ENCODE results near the gene ENTPD1.
"Not testable (repeated sequence)": the region's sequence is repeated elsewhere in the genome, so short reads cannot be mapped to it uniquely, and the experiment has no call there.

The ENTPD1 gene

GRCh38 chr10:95793401-95794045 is 37.6 kb downstream of the ENTPD1 start:
- Histone ChIP-seq H3K9me3 (no peaks in the 10 kb centered on the region), H3K4me1 (no peaks in the 10 kb centered on the region), H3K36me3 (replicated peaks) (no peaks in the 10 kb centered on the region), H3K27me3 (ENCODE audit: low read depth) (no peaks in the 10 kb centered on the region), H3K4me3 (no peak overlapping the region)
- DNase-seq (ENCODE audit: low spot score in 2 of 2) = no peak
- in situ Hi-C loops (cut with MboI; ENCODE audit: low sequenced_read_pairs) = no loop called here

- Histone ChIP-seq H3K27me3 (ENCODE audit: low read depth) (no peaks in the 10 kb centered on the region), H3K4me1 (no peaks in the 10 kb centered on the region), H3K4me3 (no peak overlapping the region), H3K36me3 (replicated peaks) (no peaks in the 10 kb centered on the region), H3K9me3 (no peaks in the 10 kb centered on the region)
- DNase-seq (ENCODE audit: low spot score in 2 of 2) = no peak
- in situ Hi-C loops (cut with MboI; ENCODE audit: low sequenced_read_pairs) = no loop called here
Observed at GRCh38 chr10:95794195-95794594, 38.2 kb downstream of the ENTPD1 start.

GRCh38 chr10:95795602-95796001 is 39.6 kb downstream of the ENTPD1 start:
- in situ Hi-C loops (cut with MboI; ENCODE audit: low sequenced_read_pairs) = no loop called here
- no peaks in the 10 kb centered on the region for H3K9me3 ChIP-seq
- H3K27me3 ChIP-seq (ENCODE audit: low read depth) = no peaks in the 10 kb centered on the region
- no peaks in the 10 kb centered on the region for H3K4me1 ChIP-seq
- DNase-seq (ENCODE audit: low spot score in 2 of 2) = no peak
- no peak overlapping the region for H3K4me3 ChIP-seq
- no peaks in the 10 kb centered on the region for H3K36me3 ChIP-seq (replicated peaks)

- DNase-seq (ENCODE audit: low spot score in 2 of 2) = no peak
- H3K4me3 ChIP-seq = no peak overlapping the region
- in situ Hi-C loops (cut with MboI; ENCODE audit: low sequenced_read_pairs) = no loop called here
- H3K36me3 ChIP-seq (replicated peaks) = no peaks in the 10 kb centered on the region
- no peaks in the 10 kb centered on the region for H3K27me3 ChIP-seq (ENCODE audit: low read depth)
- no peaks in the 10 kb centered on the region for H3K9me3 ChIP-seq
- H3K4me1 ChIP-seq = no peaks in the 10 kb centered on the region
Observed at GRCh38 chr10:95796504-95796903, 40.5 kb downstream of the ENTPD1 start.

- DNase-seq (ENCODE audit: low spot score in 2 of 2) = no peak
- H3K4me1 ChIP-seq = no peaks in the 10 kb centered on the region
- no peaks in the 10 kb centered on the region for H3K9me3 ChIP-seq
- no peaks in the 10 kb centered on the region for H3K27me3 ChIP-seq (ENCODE audit: low read depth)
- in situ Hi-C loops (cut with MboI; ENCODE audit: low sequenced_read_pairs) = no loop called here
- no peaks in the 10 kb centered on the region for H3K36me3 ChIP-seq (replicated peaks)
- H3K4me3 ChIP-seq = no peak overlapping the region
Observed at GRCh38 chr10:95798096-95798855, 42.3 kb downstream of the ENTPD1 start.

- H3K36me3 ChIP-seq (replicated peaks); DNase-seq (ENCODE audit: low spot score in 2 of 2); H3K4me3 ChIP-seq; H3K9me3 ChIP-seq; H3K27me3 ChIP-seq (ENCODE audit: low read depth); in situ Hi-C loops (cut with MboI; ENCODE audit: low sequenced_read_pairs); H3K4me1 ChIP-seq: not testable (repeated sequence)
Observed at GRCh38 chr10:95800286-95800685, 44.3 kb downstream of the ENTPD1 start.

- DNase-seq (ENCODE audit: low spot score in 2 of 2); in situ Hi-C loops (cut with MboI; ENCODE audit: low sequenced_read_pairs); H3K36me3 ChIP-seq (replicated peaks); H3K9me3 ChIP-seq; H3K27me3 ChIP-seq (ENCODE audit: low read depth); H3K4me1 ChIP-seq; H3K4me3 ChIP-seq: not testable (repeated sequence)
Observed at GRCh38 chr10:95806687-95807380, 50.9 kb downstream of the ENTPD1 start.

- H3K4me3 ChIP-seq; DNase-seq (ENCODE audit: low spot score in 2 of 2); in situ Hi-C loops (cut with MboI; ENCODE audit: low sequenced_read_pairs); H3K27me3 ChIP-seq (ENCODE audit: low read depth); H3K9me3 ChIP-seq; H3K4me1 ChIP-seq; H3K36me3 ChIP-seq (replicated peaks): not testable (repeated sequence)
Observed at GRCh38 chr10:95808705-95809308, 52.8 kb downstream of the ENTPD1 start.

GRCh38 chr10:95809370-95810197 is 53.6 kb downstream of the ENTPD1 start:
- Histone ChIP-seq H3K27me3 (ENCODE audit: low read depth) (no peaks in the 10 kb centered on the region), H3K36me3 (replicated peaks) (no peaks in the 10 kb centered on the region), H3K4me3 (no peak overlapping the region), H3K4me1 (no peaks in the 10 kb centered on the region), H3K9me3 (no peaks in the 10 kb centered on the region)
- in situ Hi-C loops (cut with MboI; ENCODE audit: low sequenced_read_pairs) = no loop called here
- DNase-seq (ENCODE audit: low spot score in 2 of 2) = no peak

GRCh38 chr10:95810198-95810976 is 54.4 kb downstream of the ENTPD1 start:
- Histone ChIP-seq H3K9me3 (no peaks in the 10 kb centered on the region), H3K27me3 (ENCODE audit: low read depth) (no peaks in the 10 kb centered on the region), H3K4me1 (no peaks in the 10 kb centered on the region), H3K36me3 (replicated peaks) (no peaks in the 10 kb centered on the region), H3K4me3 (no peak overlapping the region)
- in situ Hi-C loops (cut with MboI; ENCODE audit: low sequenced_read_pairs) = no loop called here
- DNase-seq (ENCODE audit: low spot score in 2 of 2) = no peak

GRCh38 chr10:95813054-95813685 is 57.2 kb downstream of the ENTPD1 start:
- Histone ChIP-seq H3K4me3 (no peak overlapping the region), H3K27me3 (ENCODE audit: low read depth) (no peaks in the 10 kb centered on the region), H3K4me1 (no peaks in the 10 kb centered on the region), H3K9me3 (no peaks in the 10 kb centered on the region), H3K36me3 (replicated peaks) (no peaks in the 10 kb centered on the region)
- in situ Hi-C loops (cut with MboI; ENCODE audit: low sequenced_read_pairs) = no loop called here
- DNase-seq (ENCODE audit: low spot score in 2 of 2) = no peak

GRCh38 chr10:95814011-95814727 is 58.2 kb downstream of the ENTPD1 start:
- no peaks in the 10 kb centered on the region for H3K36me3 ChIP-seq (replicated peaks)
- no peaks in the 10 kb centered on the region for H3K4me1 ChIP-seq
- H3K9me3 ChIP-seq = no peaks in the 10 kb centered on the region
- no peaks in the 10 kb centered on the region for H3K27me3 ChIP-seq (ENCODE audit: low read depth)
- H3K4me3 ChIP-seq = no peak overlapping the region
- in situ Hi-C loops (cut with MboI; ENCODE audit: low sequenced_read_pairs) = no loop called here
- DNase-seq (ENCODE audit: low spot score in 2 of 2) = no peak
